Mononuclear cell (primary cell): Measurements from ENCODE around the gene NASP. TPM values are rescaled to one million over a fixed set of nuclear protein-coding genes. Genes with fewer than 3 reads are reported as not detected.

Experiments
- H3K27me3 ChIP-seq: 2 replicates; pipeline ENCODE4 v1.6.0; 2011; ENCODE audit warnings: low read length, control low read depth; ENCODE audit not compliant: insufficient read depth
- H3K4me1 ChIP-seq: 2 replicates; pipeline ENCODE4 v1.5.1; 2011; ENCODE audit warnings: mild to moderate bottlenecking, low read length, control low read depth; ENCODE audit not compliant: insufficient read depth
- H3K4me3 ChIP-seq: 2 replicates; pipeline ENCODE4 v1.5.1; 2011; ENCODE audit warnings: mild to moderate bottlenecking, low read length, moderate library complexity
- H3K9me3 ChIP-seq: 2 replicates; pipeline ENCODE4 v1.5.1; 2011; ENCODE audit warnings: low read depth, mild to moderate bottlenecking, control low read depth, low read length
- total RNA-seq: library from RNA; depleted of rRNA; stranded (reverse); fragments of >200 nt; gene quantifications from one replicate; pipeline ENCODE4 v1.2.3, GENCODE V29; 2012

Gene NASP
- total RNA-seq, 1 donor, result 43.1 TPM

DNA sequence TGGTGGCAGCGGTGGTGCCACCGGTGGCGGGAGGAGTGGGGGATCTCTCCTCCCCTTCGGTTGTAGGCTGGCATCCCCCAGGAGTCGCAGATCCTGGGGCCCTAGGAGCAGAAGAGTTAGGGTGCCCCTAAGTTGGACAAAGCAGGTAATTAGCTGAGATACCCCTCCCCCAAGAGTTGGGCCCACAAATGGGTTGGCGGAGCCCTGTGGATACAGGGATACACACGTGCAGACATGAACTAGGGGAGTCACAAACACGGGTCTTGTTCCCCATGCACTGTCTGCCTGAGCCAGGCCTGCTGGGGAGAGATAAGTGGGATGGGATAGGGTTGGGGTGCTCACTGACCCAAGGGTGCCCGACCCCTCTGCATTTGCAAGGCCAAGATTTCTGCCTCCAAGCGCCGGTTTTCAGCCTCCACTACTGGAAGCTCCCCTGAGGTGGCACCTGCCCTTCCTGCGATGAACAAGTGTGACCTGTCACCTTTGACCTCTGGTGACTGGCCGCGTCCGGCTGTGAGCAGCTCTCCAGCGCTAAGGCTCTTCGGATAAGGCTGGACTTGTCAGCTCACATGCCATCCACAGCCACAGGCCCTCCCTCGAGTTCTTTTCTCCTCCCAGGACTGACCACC is 38.2 kb downstream of the NASP start:
- H3K9me3 ChIP-seq, result no peaks in the 10 kb centered on the region
- H3K4me3 ChIP-seq, result no peak overlapping the region
- H3K4me1 ChIP-seq, result no peaks in the 10 kb centered on the region
- no peaks in the 10 kb centered on the region for H3K27me3 ChIP-seq

DNA sequence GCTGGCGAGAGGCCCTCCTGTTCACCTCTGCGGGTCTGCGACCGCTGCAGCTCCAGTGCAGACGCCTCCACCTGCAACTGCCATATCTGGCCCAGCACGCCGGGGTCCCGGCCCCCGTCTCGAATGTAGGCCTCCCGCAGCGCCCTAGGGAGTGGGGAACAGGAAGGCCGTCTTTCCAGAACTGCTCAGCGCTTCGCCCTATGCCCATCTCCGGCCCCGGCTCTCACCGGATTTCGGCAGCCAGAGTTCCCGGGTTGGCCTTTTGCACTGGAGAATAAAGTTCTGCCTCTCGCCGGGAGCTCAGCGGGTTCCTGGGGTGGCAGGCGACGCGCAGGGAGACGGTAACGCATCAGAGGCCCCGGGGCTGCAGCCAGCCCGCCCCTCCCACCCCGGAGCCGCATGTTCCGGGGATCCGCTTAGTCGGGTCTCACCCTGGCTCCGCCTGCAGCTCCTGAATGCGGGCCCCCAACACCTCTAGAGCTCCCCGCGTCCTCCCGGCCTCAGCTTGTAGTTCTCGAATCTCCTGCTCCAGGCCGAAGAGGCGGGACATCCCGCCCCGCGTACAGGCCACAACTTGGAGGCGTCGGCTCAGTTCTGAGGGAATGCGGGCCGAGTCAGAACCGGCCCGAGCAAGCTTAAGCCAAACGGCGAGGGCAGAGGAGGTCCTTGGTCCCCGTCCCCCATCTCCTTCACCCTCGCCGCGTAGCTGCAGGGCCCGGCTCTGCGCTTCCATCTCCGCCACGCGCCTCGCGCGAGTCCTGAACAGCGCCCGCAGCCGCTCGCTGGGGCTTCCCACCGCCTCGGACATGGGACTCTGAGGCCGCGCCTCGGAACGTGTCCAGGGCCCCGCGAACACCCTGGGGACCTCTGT is 38.9 kb downstream of the NASP start:
- no peaks in the 10 kb centered on the region for H3K9me3 ChIP-seq
- H3K27me3 ChIP-seq, result no peaks in the 10 kb centered on the region
- H3K4me1 ChIP-seq, result no peaks in the 10 kb centered on the region
- no peak overlapping the region for H3K4me3 ChIP-seq

DNA sequence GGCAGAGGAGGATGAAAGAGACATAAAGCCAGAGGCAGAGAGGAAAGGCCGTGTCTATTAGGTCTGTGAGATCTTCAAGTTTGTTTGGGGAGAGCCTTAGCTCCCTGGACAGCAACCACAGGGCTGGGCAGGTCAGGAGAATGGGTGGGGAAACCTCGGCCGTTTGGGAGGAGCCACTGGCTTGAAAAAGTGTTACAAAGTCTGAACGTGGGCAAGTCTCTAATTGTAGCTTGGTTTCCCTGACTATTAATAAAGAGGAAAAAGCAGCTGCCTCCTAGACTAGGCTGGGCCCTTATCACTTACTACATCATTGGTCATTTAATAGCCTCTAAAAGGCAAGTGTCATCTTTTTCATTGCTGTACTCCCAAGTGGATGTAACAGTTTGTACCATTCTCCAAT is 40.1 kb downstream of the NASP start, which contains the start of gene CCDC17:
Gene CCDC17, minus strand, starts transcription at position 83 of the 400 bp plus-strand sequence. CDS start 145 bp downstream, outside the sequence.
- no peaks in the 10 kb centered on the region for H3K9me3 ChIP-seq
- no peak within 1 kb of the TSS for H3K4me3 ChIP-seq
- no peaks in the 10 kb centered on the region for H3K4me1 ChIP-seq
- no peaks in the 10 kb centered on the region for H3K27me3 ChIP-seq

DNA sequence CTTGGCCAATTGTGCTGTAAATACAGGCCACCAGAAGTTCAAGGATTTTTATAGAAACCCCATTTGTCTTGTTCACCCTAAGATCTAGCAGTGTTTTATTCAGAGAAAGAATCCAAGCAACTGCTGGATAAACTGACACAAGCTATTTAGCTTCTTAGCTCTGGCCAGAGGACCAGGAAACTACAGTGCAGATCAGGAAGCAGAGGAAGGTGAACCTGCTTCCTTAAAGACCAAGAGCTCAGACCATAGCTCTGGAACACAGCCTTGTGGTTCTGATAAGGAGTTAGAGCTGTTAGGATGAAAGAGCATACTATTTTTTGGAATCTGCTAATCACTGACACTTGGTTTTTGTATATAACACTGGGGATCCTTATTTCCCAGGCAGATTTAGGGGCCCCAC is 45.2 kb downstream of the NASP start:
- no peaks in the 10 kb centered on the region for H3K4me1 ChIP-seq
- no peaks in the 10 kb centered on the region for H3K27me3 ChIP-seq
- H3K9me3 ChIP-seq, result no peaks in the 10 kb centered on the region
- H3K4me3 ChIP-seq, result no peak overlapping the region

DNA sequence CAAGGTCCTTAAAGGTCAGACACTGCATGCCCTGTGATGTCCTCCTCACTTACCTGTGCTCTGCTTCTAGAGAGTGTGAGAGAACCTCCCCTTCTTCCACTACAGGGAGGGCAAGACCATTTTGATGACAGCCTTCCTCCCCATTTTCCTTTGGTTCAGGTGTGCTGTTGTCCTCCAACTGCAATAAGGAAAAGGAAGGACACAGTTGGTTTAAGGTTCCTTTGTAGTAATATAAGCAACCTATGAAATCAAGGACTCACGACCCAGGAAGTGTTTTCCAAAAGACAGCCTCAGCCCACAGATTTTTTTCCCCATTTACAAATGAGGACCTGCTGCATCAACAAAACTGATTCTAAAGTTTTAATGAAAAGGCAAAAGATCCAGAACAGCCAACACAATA is 46.6 kb downstream of the NASP start:
- no peaks in the 10 kb centered on the region for H3K27me3 ChIP-seq
- no peaks in the 10 kb centered on the region for H3K4me1 ChIP-seq
- H3K9me3 ChIP-seq, result no peaks in the 10 kb centered on the region
- no peak overlapping the region for H3K4me3 ChIP-seq

DNA sequence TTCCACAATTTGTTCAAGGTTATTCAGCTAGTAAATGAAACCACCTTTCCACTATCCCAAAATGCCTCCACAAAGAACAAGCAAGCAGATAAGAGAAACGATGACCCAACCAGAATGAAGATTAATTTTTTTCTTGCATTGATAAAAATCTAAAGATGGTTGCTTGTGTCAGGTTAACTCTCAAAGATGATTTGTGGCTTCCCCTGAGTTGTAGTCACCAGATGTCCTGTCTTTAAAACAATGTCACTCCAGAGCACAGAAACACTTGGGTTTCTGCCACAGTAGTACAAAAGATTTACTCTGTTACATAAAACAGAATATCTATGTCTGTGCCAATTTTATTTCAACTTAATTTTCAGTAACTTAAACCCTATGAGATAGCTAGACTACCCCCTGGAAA is 51.4 kb downstream of the NASP start:
- no peaks in the 10 kb centered on the region for H3K9me3 ChIP-seq
- no peaks in the 10 kb centered on the region for H3K4me1 ChIP-seq
- no peak overlapping the region for H3K4me3 ChIP-seq
- H3K27me3 ChIP-seq, result no peaks in the 10 kb centered on the region

DNA sequence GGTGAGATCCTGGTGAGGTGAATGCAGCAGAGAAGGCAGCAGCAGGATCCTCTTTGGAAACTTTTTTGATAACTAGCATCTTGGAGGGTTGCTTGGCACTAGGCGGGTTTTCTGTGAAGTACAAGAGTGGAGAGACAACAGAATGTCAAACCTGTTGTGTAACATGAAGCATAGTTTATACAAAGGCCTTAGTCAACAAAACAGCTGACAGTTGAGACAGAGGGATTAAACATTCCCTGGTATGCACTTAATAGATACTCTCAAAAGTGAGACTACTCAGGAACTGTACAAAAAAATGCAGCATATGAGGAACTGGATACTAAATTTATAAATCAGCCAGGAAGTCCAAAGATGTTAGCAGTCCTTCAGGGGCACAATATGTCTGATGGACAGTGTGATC is 56.5 kb downstream of the NASP start:
- no peaks in the 10 kb centered on the region for H3K4me1 ChIP-seq
- H3K27me3 ChIP-seq, result no peaks in the 10 kb centered on the region
- no peaks in the 10 kb centered on the region for H3K9me3 ChIP-seq
- no peak overlapping the region for H3K4me3 ChIP-seq

DNA sequence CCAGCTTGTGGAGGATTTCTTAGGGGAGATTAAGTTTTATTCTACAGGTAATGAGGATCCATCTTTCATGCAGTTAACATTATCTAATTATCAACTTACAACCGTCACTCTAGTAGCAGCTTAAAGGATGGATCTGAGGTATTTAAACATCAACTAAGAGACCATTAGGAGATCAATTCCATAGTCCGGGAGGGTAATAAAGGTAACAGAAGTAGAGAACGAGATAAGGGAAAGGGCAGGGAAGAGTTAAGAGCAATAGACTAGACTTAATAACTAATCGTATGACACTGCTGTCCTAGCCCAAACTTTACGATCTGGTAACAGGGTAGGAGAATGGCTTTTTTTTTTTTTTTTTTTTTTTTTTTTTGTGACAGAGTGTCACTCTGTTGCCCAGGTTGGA is 59.5 kb downstream of the NASP start:
- no peak overlapping the region for H3K4me3 ChIP-seq
- H3K9me3 ChIP-seq, result no peaks in the 10 kb centered on the region
- H3K4me1 ChIP-seq, result peaks cover 12% of the 10 kb centered on the region
- no peaks in the 10 kb centered on the region for H3K27me3 ChIP-seq

DNA sequence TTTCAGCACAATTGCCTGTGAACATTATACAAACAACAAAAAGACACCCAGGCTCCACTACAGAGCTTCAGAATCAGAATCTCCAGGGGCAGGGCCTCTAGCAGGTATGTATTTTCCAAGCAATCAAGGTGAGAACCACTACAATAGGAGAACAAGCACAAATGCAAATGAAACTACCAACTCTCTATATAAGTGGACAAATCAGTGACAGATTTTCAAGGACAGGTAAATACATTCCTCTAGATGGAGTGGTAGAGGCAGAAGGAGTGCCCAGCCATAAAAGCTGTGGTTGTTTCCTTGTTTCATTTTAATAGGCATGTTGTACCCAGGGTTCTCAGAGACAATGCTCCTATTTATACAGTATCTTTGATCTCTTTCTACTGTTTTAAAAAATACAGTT is 60.1 kb downstream of the NASP start:
- Histone ChIP-seq H3K27me3 (no peaks in the 10 kb centered on the region), H3K4me3 (no peak overlapping the region), H3K4me1 (peaks cover 16% of the 10 kb centered on the region), H3K9me3 (no peaks in the 10 kb centered on the region)

DNA sequence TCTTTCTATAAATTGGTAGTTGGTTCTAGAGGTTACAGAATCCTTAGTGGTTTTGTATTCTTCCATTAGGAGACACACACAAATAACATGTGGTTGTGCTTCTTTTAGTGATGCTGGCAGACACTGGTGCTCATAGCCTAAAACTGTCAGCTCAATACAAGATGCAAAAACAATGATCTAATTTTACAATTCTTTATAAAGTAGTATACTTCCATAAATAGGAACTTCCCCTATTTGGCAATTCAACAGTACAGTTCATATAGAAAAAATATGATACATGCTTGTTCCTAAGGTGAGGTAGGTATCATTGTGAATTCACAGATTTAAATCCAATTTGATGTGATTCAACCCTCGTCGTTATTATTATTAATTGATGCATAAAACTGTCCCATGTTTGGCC is 60.8 kb downstream of the NASP start:
- Histone ChIP-seq H3K27me3 (no peaks in the 10 kb centered on the region), H3K9me3 (no peaks in the 10 kb centered on the region), H3K4me3 (no peak overlapping the region), H3K4me1 (peaks cover 16% of the 10 kb centered on the region)

DNA sequence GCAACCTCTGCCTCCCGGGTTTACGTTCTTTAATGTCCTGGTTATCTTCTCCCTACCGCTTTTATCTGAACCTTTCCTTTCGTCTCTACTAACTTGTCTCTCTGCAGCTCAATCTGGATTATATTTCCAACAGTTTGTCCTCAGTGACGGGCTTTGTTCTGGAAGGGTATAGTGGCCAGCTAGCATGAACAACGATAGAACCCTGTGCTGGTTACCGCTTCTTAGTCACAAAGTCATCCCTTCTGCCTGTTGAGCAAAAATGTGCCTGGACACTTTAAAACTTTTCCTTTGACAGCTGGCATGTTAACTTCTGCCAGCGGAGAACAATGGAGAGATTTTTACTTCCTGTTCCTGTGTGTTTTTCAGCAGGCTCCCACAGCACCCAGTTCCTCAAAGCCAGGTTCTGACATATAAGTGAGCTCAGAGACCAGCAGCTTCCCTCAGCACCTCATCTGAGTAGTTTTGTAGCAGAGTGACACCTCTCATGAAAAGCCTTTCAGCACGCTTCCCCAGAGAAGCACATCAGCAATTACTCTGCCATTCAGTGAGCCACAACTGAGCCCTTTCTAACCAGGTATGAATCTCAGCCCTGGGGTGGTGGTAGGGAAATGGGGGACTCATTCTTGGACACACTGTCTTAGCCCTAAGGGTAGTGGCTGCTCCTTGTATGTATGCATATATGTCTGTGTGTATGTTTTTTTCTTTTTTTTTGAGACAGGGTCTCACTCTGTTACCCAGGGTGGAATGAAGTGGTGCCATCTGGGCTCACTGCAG is 63.6 kb downstream of the NASP start:
- no peak overlapping the region for H3K4me3 ChIP-seq

DNA sequence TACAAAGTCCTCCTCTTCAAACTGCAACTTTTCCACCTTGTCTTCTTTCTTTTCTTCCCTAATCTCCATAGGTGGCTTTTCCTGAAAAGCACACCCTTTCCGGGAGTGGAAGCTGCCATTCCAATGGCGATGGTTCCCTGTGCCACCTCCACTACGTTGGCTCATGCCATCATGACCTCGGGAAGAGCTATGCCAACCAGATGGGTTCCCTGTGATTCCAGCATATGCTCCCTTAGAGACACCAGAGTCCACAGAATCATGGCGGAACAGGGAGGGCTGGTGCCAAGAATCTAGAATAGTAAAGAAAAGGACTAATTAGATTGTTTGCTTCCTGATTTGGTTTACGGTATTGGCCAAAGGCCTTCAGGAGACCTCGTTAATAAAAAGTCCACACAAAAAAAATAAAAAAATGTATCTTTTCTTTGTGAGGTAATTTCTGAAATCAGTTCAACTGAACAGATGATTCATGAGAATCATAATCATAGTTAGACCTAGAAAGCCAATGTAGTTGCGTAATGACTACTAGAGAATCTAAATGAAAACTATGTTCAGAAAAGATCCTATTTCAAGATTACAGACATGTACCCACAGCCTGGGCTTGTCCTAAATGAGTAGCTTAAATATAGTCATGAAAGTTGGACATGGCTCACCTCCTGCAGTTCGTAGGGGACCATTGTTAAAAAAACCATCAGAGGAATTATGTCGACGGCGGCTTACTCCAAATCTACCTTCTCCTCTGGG is 70.9 kb downstream of the NASP start:
- H3K27me3 ChIP-seq, result no peaks in the 10 kb centered on the region
- H3K9me3 ChIP-seq, result no peaks in the 10 kb centered on the region
- no peaks in the 10 kb centered on the region for H3K4me1 ChIP-seq
- H3K4me3 ChIP-seq, result no peak overlapping the region

More for the DNA sequence above, 63.6 kb downstream of the NASP start:
- Histone ChIP-seq H3K4me1 (peaks cover 16% of the 10 kb centered on the region), H3K27me3 (no peaks in the 10 kb centered on the region), H3K9me3 (no peaks in the 10 kb centered on the region)

DNA sequence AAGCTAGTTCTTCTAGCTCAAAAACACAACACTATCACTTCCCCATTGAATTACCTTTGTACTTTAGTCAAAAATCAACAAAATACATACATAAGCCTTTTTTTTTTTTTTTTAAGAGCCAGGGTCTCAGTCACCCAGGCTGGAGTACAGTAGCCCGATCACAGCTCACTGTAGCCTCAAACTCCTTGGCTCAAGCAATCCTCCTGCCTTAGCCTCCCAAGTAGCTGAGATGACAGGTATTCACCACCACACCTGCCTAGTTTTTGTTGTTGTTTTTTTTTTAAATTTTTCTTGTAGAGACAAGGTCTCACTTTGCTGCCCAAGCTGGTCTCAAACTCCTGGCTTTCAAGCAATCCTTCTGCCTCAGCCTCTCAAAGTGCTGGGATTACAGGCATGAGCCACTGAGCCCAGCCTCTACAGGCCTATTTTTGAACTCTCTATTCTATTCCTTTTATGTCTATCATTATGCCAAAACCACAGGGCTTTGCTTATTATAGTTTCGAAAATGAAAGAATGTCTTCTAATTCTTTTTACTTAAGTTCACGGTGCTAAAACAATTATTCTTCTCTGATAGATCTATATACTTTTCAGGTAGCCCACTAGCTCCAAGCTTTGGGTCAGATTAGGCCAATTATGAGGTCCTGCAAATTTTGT is 72.9 kb downstream of the NASP start:
- Histone ChIP-seq H3K9me3 (no peaks in the 10 kb centered on the region), H3K4me1 (no peaks in the 10 kb centered on the region), H3K4me3 (no peak overlapping the region), H3K27me3 (no peaks in the 10 kb centered on the region)

DNA sequence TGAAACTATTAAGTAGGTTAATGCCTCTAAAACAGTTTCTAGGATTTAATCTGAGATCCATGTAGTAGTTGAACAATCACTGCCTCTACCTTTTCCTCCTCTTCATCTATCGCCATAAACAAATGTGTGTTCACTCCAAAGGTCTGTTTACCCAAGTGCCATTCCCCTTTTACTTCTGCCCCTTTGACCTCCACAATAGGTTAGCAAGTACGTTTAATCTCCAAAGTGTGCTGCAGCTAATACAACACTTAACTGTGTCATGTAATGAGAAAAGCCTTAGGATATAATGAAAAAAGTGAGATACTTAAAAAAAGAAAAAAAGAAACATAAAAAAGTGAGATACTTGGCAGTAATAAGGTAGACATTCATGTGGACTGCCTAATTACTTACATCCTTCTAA is 74.3 kb downstream of the NASP start:
- H3K9me3 ChIP-seq, result no peaks in the 10 kb centered on the region
- no peaks in the 10 kb centered on the region for H3K27me3 ChIP-seq
- no peaks in the 10 kb centered on the region for H3K4me1 ChIP-seq
- no peak overlapping the region for H3K4me3 ChIP-seq
